ENCODE results near the gene APOM.

GRCh38 chr6:31631209-31631608, 24.5 kb upstream of the APOM start:
- TF ChIP-seq CTCF (IDR thresholded peaks at IDR 0.05) (no peak), POLR2AphosphoS5 (IDR thresholded peaks at IDR 0.05; ENCODE audit: insufficient read depth in 1 of 2, low read depth in 1 of 2) (no peak), POLR2A (IDR thresholded peaks at IDR 0.05) (no peak)
